K562 (cell line): ENCODE measurements around the gene SRCAP. TPM values are rescaled to one million over a fixed set of nuclear protein-coding genes. Genes with fewer than 3 reads are reported as not detected.
A peak's percentile ranks its signal among the peaks of the same experiment; 100 is the strongest.

ENCODE experiments used
- ATAC-seq: fragments of 200-7000 bp; cut with Tn5 transposase; 3 replicates; pipeline ENCODE4 v1.9.1; 2020; ENCODE audit warnings: moderate library complexity
- BruUV-seq: library from RNA; stranded (reverse); fragments of 400-500 nt; replicated peaks from 2 replicates; lab custom pipeline; 2021; lab: Mats Ljungman, UMichigan
- CTCF ChIA-PET: fragments of 300-600 bp; formaldehyde crosslinking; extraction: SDS; loops from one replicate; lab custom pipeline; 2021; ENCODE audit warnings: low intra/inter-chr PET ratio; lab: Yijun Ruan, JAX
- POLR2A ChIA-PET: fragments of 300-600, 350-650 bp; sonication (Branson Sonifier 250); formaldehyde crosslinking; extraction: SDS; loops from one replicate; lab custom pipeline; 2021; ENCODE audit warnings: antibody characterized with exemption, inconsistent platforms; lab: Yijun Ruan, JAX
- DNase-seq, 4 experiments: peaks; one replicate each; pipeline versions ENCODE4 v3.0.0 to v3.0.0-alpha.2; 2011 to 2018; ENCODE audit warnings: low spot score in 3 of 4, mixed read lengths in 3 of 4; ENCODE audit errors: extremely low read depth in 1 of 4
- FAIRE-seq: peaks from 2 replicates; lab custom pipeline; 2011; peaks lifted over from hg19 to GRCh38; lab: Jason Lieb, UNC
- H2AFZ ChIP-seq: 2 replicates; pipeline ENCODE4 v1.6.0; 2011; ENCODE audit warnings: low read depth, low read length, control low read depth, inconsistent platforms
- H3K27ac ChIP-seq: fragments of 200-600 bp; 3 replicates; pipeline ENCODE4 v1.8.0; 2011; ENCODE audit warnings: low read depth, mild to moderate bottlenecking, control low read depth, inconsistent platforms, low read length, moderate library complexity, mixed read lengths; ENCODE audit errors: extremely low read depth
- H3K27me3 ChIP-seq, 2 experiments: fragments of 300-600 bp in 1 of 2; 2 replicates in 1 of 2; 3 replicates in 1 of 2; pipeline versions ENCODE4 v1.6.0 to v1.8.0; 2011; ENCODE audit warnings: inconsistent platforms in 2 of 2, low read length in 2 of 2, mild to moderate bottlenecking in 1 of 2, mixed read lengths in 1 of 2, moderate library complexity in 1 of 2; ENCODE audit not compliant: control insufficient read depth in 2 of 2, insufficient read depth in 2 of 2
- H3K36me3 ChIP-seq: fragments of 300-600 bp; 3 replicates; pipeline ENCODE4 v1.8.0; 2011; ENCODE audit warnings: mild to moderate bottlenecking, low read length, inconsistent platforms; ENCODE audit not compliant: control insufficient read depth, insufficient read depth
- H3K4me1 ChIP-seq, 2 experiments: fragments of 200-600 bp in 1 of 2; replicated peaks in 1 of 2; 2 replicates in 1 of 2; 3 replicates in 1 of 2; pipeline versions ENCODE4 v1.5.1 to v1.8.0; 2011; ENCODE audit warnings: inconsistent platforms in 2 of 2, low read length in 2 of 2, mild to moderate bottlenecking in 1 of 2, mixed read lengths in 1 of 2, moderate library complexity in 1 of 2; ENCODE audit not compliant: control insufficient read depth in 2 of 2, insufficient read depth in 2 of 2
- H3K4me2 ChIP-seq: 2 replicates; pipeline ENCODE4 v1.6.1; 2011; ENCODE audit warnings: low read length, control low read depth, inconsistent platforms, mixed read lengths; ENCODE audit not compliant: insufficient read depth
- H3K4me3 ChIP-seq: fragments of 200-600 bp; sonication (generic), shearing (Covaris generic); 2 replicates; pipeline ENCODE4 v1.5.1; 2016; ENCODE audit warnings: control low read depth, inconsistent platforms
- H3K79me2 ChIP-seq: fragments of 200-600 bp; 3 replicates; pipeline ENCODE4 v1.8.0; 2011; ENCODE audit warnings: low read length, inconsistent platforms; ENCODE audit not compliant: control insufficient read depth, insufficient read depth
- H3K9ac ChIP-seq, 2 experiments: 2 replicates each; pipeline versions ENCODE4 v1.6.0 to v1.6.1; 2011; ENCODE audit warnings: low read depth in 2 of 2, low read length in 2 of 2, control low read depth in 1 of 2, inconsistent platforms in 1 of 2, mild to moderate bottlenecking in 1 of 2, mixed read lengths in 1 of 2; ENCODE audit not compliant: insufficient read depth in 1 of 2
- H3K9me1 ChIP-seq: one replicate; pipeline ENCODE4 v1.6.0; 2011; ENCODE audit warnings: inconsistent platforms, mild to moderate bottlenecking, low read length, moderate library complexity; ENCODE audit not compliant: control insufficient read depth, insufficient read depth
- H3K9me3 ChIP-seq: replicated peaks from 2 replicates; pipeline ENCODE4 v1.5.1; 2011; ENCODE audit warnings: low read depth, low read length, inconsistent platforms; ENCODE audit not compliant: control insufficient read depth, insufficient read depth
- H4K20me1 ChIP-seq: replicated peaks from 2 replicates; pipeline ENCODE4 v1.6.1; 2011; ENCODE audit warnings: low read length, inconsistent platforms, mixed read lengths; ENCODE audit not compliant: control insufficient read depth, insufficient read depth
- MYBL2 ChIP-seq, 2 experiments: fragments of 450-650 bp in 1 of 2; sonication (generic) in 1 of 2; formaldehyde crosslinking in 1 of 2; IDR thresholded peaks; 2 replicates each; pipeline versions ENCODE4 v1.6.1 to v1.8.1; 2017 to 2022; ENCODE audit warnings: borderline replicate concordance in 1 of 2, inconsistent platforms in 1 of 2, low read depth in 1 of 2, mild to moderate bottlenecking in 1 of 2, missing genetic modification reagents in 1 of 2, moderate library complexity in 1 of 2
- POLR2B ChIP-seq: fragments of 450-650 bp; IDR thresholded peaks from 2 replicates; pipeline ENCODE4 v1.6.1; 2018; ENCODE audit warnings: low read depth; ENCODE audit not compliant: partially characterized antibody
- SUPT5H ChIP-seq: fragments of 450-650 bp; IDR thresholded peaks from 2 replicates; pipeline ENCODE4 v1.6.1; 2016
- WGBS: fragments of 100-300 bp; shearing (Covaris generic); methylation state at CpG from one replicate; pipeline ENCODE4 v1.1.6; 2016; ENCODE audit warnings: low coverage, mixed read lengths; ENCODE audit not compliant: insufficient coverage; ENCODE audit errors: missing lambda C conversion rate; 5-methylcytosine and 5-hydroxymethylcytosine counted together
- in situ Hi-C: fragments of 300-500 bp; cut with MboI; formaldehyde crosslinking; loops from 4 replicates; pipeline ENCODE4 v1.15.0; 2018; ENCODE audit warnings: inconsistent platforms, mixed read lengths
- intact Hi-C: fragments of 100-400 bp; cut with micrococcal nuclease; formaldehyde crosslinking; loops from 2 replicates; pipeline ENCODE4 v1.14.2; 2022
- polyA plus RNA-seq, 8 experiments: library from polyadenylated mRNA; depleted of rRNA in 4 of 8; stranded (reverse) in 5 of 8; unstranded in 3 of 8; fragments of >200 nt; fragmentation: Nextera tagmentation in 2 of 8; fragmentation: Illumina TruSeq in 1 of 8; extraction: Ambion mirVana in 2 of 8; extraction: Trizol in 1 of 8; gene quantifications; 2 replicates each; pipeline versions ENCODE4 v1.2.1 to v1.2.3, GENCODE V29; 2011 to 2014; ENCODE audit warnings: inconsistent platforms in 1 of 8, missing spikeins in 1 of 8
- total RNA-seq, 7 experiments: library from RNA; depleted of rRNA in 6 of 7; stranded (reverse); fragments of >200 nt in 6 of 7; fragmentation: Illumina TruSeq in 2 of 7; extraction: Trizol in 2 of 7; gene quantifications; 2 replicates each; pipeline versions ENCODE4 v1.2.1 to v1.2.3, GENCODE V29; 2011 to 2021; ENCODE audit warnings: low replicate concordance in 1 of 7

Gene SRCAP
- total and polyA plus RNA-seq, 9 of the 15 experiments (the other 6 are each of a cell fraction or from before 2014, with no cell fraction given): 0.21 to 62.6 (median 5.8) TPM

GRCh38 chr16:30736995-30737793 lies 38.2 kb downstream of the SRCAP start:
- 96% methylated on average over 16 of the region's 17 CpGs for WGBS
- ChIA-PET POLR2A (interaction anchor here (0.7 to 2.9 kb wide), 5 partner anchors 11 to 382 kb away, joined by 3 to 19 read pairs (median 5); partner anchors contain the start of genes CD2BP2 and PHKG2), CTCF (no interaction called here)
- DNase-seq: no peak
- no peaks in the 10 kb centered on the region; the same call in 2 of the 3 replicates for H3K79me2 ChIP-seq
- no peak overlapping the region for H2AFZ ChIP-seq
- FAIRE-seq: no peak
- no peak overlapping the region; a peak in 1 of 4 replicates for H3K9ac ChIP-seq
- ATAC-seq: no peak
- in situ Hi-C loops: no loop called here
- H3K27ac ChIP-seq: no peak overlapping the region
- peaks cover 10 to 20% of the 10 kb centered on the region in 2 experiments; a peak in 4 of 5 replicates for H3K4me1 ChIP-seq
- intact Hi-C loops: no loop called here
- H3K27me3 ChIP-seq: no peaks in the 10 kb centered on the region
- no peaks in the 10 kb centered on the region for H3K9me3 ChIP-seq
- H3K4me3 ChIP-seq: no peak overlapping the region
- no peak overlapping the region for H3K4me2 ChIP-seq
- TF ChIP-seq POLR2B (peak; percentile 46), SUPT5H (peak; percentile 50; the same call in 1 of the 2 replicates), MYBL2 (IDR thresholded peaks at IDR 0.05; ENCODE audit: low read depth) (no peak), MYBL2 (CRISPR knock-in tag; IDR thresholded peaks at IDR 0.05; ENCODE audit: borderline replicate concordance) (no peak)
- H4K20me1 ChIP-seq: no peaks in the 10 kb centered on the region
- H3K9me1 ChIP-seq: peaks cover 5% of the 10 kb centered on the region
- BruUV-seq: TSS peak; percentile 19
- H3K36me3 ChIP-seq: peaks cover 96% of the 10 kb centered on the region
